ENCODE results near the gene COPB2. TPM values are rescaled to one million over a fixed set of nuclear protein-coding genes. Genes with fewer than 3 reads are reported as not detected.

Gene COPB2
- polyA plus RNA-seq, 1 donor (not counting 4 experiments of a cell fraction or from before 2014, with no cell fraction given): 149 TPM

GRCh38 chr3:139418144-139418543, 28.7 kb upstream of the COPB2 start:
- H4K20me1 ChIP-seq (ENCODE audit: control insufficient read depth, extremely low read depth, insufficient read depth, low read length): no peaks in the 10 kb centered on the region
- TF ChIP-seq EZH2 (IDR thresholded peaks at IDR 0.05; ENCODE audit: low read length) (no peak), CTCF (optimal IDR thresholded peaks at IDR 0.05 in 1 of 3, IDR thresholded peaks at IDR 0.05 in 1 of 3, conservative IDR thresholded peaks at IDR 0.05 in 1 of 3; ENCODE audit: extremely low read depth in 1 of 3, insufficient read depth in 2 of 3, low read length in 3 of 3) (no peak)
- FAIRE-seq (no peak), DNase-seq (ENCODE audit: low read depth, low spot score) (no peak)
- no peak overlapping the region for H3K4me3 ChIP-seq (ENCODE audit: control insufficient read depth in 2 of 3, extremely low read depth in 1 of 3, insufficient read depth in 2 of 3, low read depth in 1 of 3, low read length in 3 of 3)
- H3K9ac ChIP-seq (ENCODE audit: control insufficient read depth, extremely low read depth, insufficient read depth, low read length): no peak overlapping the region
- no peak overlapping the region for H2AFZ ChIP-seq (ENCODE audit: control insufficient read depth, low read length)
- dilution Hi-C loops (cut with MboI; ENCODE audit: extremely low pct_ligation_motif_present, low sequenced_read_pairs): no loop called here
- no peaks in the 10 kb centered on the region for H3K27me3 ChIP-seq (ENCODE audit: control insufficient read depth, extremely low read depth, insufficient read depth, low read length)
- H3K79me2 ChIP-seq (ENCODE audit: control insufficient read depth, insufficient read depth, low read length): no peaks in the 10 kb centered on the region
- H3K9me1 ChIP-seq (ENCODE audit: control insufficient read depth, extremely low read depth, insufficient read depth, low read length): no peaks in the 10 kb centered on the region
- H3K27ac ChIP-seq (ENCODE audit: control insufficient read depth, insufficient read depth, low read length): no peak overlapping the region
- H3K36me3 ChIP-seq (ENCODE audit: control insufficient read depth in 2 of 2, extremely low read depth in 1 of 2, insufficient read depth in 2 of 2, low read length in 2 of 2): no peaks in the 10 kb centered on the region
- peaks cover 3% of the 10 kb centered on the region for H3K4me1 ChIP-seq (ENCODE audit: control insufficient read depth, extremely low read depth, insufficient read depth, low read length)
- H3K9me3 ChIP-seq (ENCODE audit: control insufficient read depth, low read depth, low read length): no peaks in the 10 kb centered on the region
- H3K4me2 ChIP-seq (ENCODE audit: control insufficient read depth, extremely low read depth, insufficient read depth, low read depth, low read length): no peak overlapping the region

- H3K27ac ChIP-seq (ENCODE audit: control insufficient read depth, insufficient read depth, low read length): no peak overlapping the region
- DNase-seq (ENCODE audit: low read depth, low spot score): no peak
- H3K27me3 ChIP-seq (ENCODE audit: control insufficient read depth, extremely low read depth, insufficient read depth, low read length): no peaks in the 10 kb centered on the region
- no peak overlapping the region for H3K4me3 ChIP-seq (ENCODE audit: control insufficient read depth in 2 of 3, extremely low read depth in 1 of 3, insufficient read depth in 2 of 3, low read depth in 1 of 3, low read length in 3 of 3)
- H3K4me2 ChIP-seq (ENCODE audit: control insufficient read depth, extremely low read depth, insufficient read depth, low read depth, low read length): no peak overlapping the region
- no peaks in the 10 kb centered on the region for H4K20me1 ChIP-seq (ENCODE audit: control insufficient read depth, extremely low read depth, insufficient read depth, low read length)
- TF ChIP-seq CTCF (optimal IDR thresholded peaks at IDR 0.05 in 1 of 3, IDR thresholded peaks at IDR 0.05 in 1 of 3, conservative IDR thresholded peaks at IDR 0.05 in 1 of 3; ENCODE audit: extremely low read depth in 1 of 3, insufficient read depth in 2 of 3, low read length in 3 of 3): no peak
- H2AFZ ChIP-seq (ENCODE audit: control insufficient read depth, low read length): no peak overlapping the region
- no peaks in the 10 kb centered on the region for H3K9me3 ChIP-seq (ENCODE audit: control insufficient read depth, low read depth, low read length)
- FAIRE-seq: no peak
- dilution Hi-C loops (cut with MboI; ENCODE audit: extremely low pct_ligation_motif_present, low sequenced_read_pairs): no loop called here
- H3K9ac ChIP-seq (ENCODE audit: control insufficient read depth, extremely low read depth, insufficient read depth, low read length): no peak overlapping the region
- H3K79me2 ChIP-seq (ENCODE audit: control insufficient read depth, insufficient read depth, low read length): no peaks in the 10 kb centered on the region
- peaks cover 3% of the 10 kb centered on the region for H3K4me1 ChIP-seq (ENCODE audit: control insufficient read depth, extremely low read depth, insufficient read depth, low read length)
- H3K36me3 ChIP-seq (ENCODE audit: control insufficient read depth in 2 of 2, extremely low read depth in 1 of 2, insufficient read depth in 2 of 2, low read length in 2 of 2): no peaks in the 10 kb centered on the region
- no peaks in the 10 kb centered on the region for H3K9me1 ChIP-seq (ENCODE audit: control insufficient read depth, extremely low read depth, insufficient read depth, low read length)
Measured at GRCh38 chr3:139416275-139416674, 26.8 kb upstream of the COPB2 start.
